Measurements from ENCODE around the gene MED1. TPM values are rescaled to one million over a fixed set of nuclear protein-coding genes. Genes with fewer than 3 reads are reported as not detected.

MED1 gene
- total and polyA plus RNA-seq, 2 of the 4 experiments (the other 2 are of a cell fraction) = 16.9 to 24.2 TPM

GRCh38 chr17:39406951-39407350 is 44.1 kb downstream of the MED1 start:
- Histone ChIP-seq H2AK5ac (ENCODE audit: low read depth, low read length) (no peak overlapping the region), H3K23ac (ENCODE audit: low read depth, low read length) (no peak overlapping the region), H2BK5ac (ENCODE audit: low read depth, low read length, poor library complexity, severe bottlenecking) (no peak overlapping the region), H3K14ac (replicated peaks; ENCODE audit: low read depth, low read length) (no peak overlapping the region), H2AFZ (replicated peaks; ENCODE audit: low read length, poor library complexity) (no peak overlapping the region), H3K56ac (ENCODE audit: extremely low read depth, insufficient read depth, low read length) (no peak overlapping the region), H2AK9ac (replicated peaks; ENCODE audit: low read depth, low read length, poor library complexity) (no peak overlapping the region), H4K8ac (ENCODE audit: low read depth in 2 of 2, low read length in 2 of 2) (no peak overlapping the region), H3K79me1 (ENCODE audit: low read depth in 1 of 2, low read length in 2 of 2) (peaks cover 3 to 28% of the 10 kb centered on the region in 2 experiments; a peak in 3 of 4 replicates), H2BK120ac (ENCODE audit: low read depth, low read length) (no peak overlapping the region), H3K9me1 (ENCODE audit: insufficient read depth, low read length) (peaks cover 3% of the 10 kb centered on the region; the same call in 1 of the 2 replicates), H3K4me3 (ENCODE audit: insufficient read depth, low read depth, low read length) (no peak overlapping the region), H3K9ac (ENCODE audit: low read depth, low read length) (no peak overlapping the region), H2BK15ac (ENCODE audit: low read depth, low read length) (no peak overlapping the region), H4K20me1 (ENCODE audit: insufficient read depth, low read length) (peaks cover 4% of the 10 kb centered on the region; the same call in 1 of the 2 replicates), H3K36me3 (ENCODE audit: control insufficient read depth, insufficient read depth, low read length) (peaks cover 38% of the 10 kb centered on the region), H3K9me3 (ENCODE audit: control insufficient read depth, insufficient read depth, low read length) (no peaks in the 10 kb centered on the region), H2BK20ac (ENCODE audit: low read depth, low read length) (no peak overlapping the region), H3K27me3 (ENCODE audit: control insufficient read depth, insufficient read depth, low read length) (no peaks in the 10 kb centered on the region), H3K18ac (ENCODE audit: low read depth, low read length) (no peak overlapping the region), H3K27ac (ENCODE audit: insufficient read depth, low read length) (no peak overlapping the region), H3K4ac (ENCODE audit: low read depth, low read length) (no peak overlapping the region), H4K91ac (ENCODE audit: insufficient read depth, low read depth, low read length) (no peak overlapping the region), H4K5ac (ENCODE audit: low read depth, low read length) (no peak overlapping the region), H3K4me1 (ENCODE audit: control insufficient read depth, insufficient read depth, low read length) (peaks cover 6% of the 10 kb centered on the region), H3K4me2 (ENCODE audit: low read depth, low read length) (no peak overlapping the region)
- no peak for DNase-seq
- dilution Hi-C loops (cut with HindIII; ENCODE audit: low sequenced_read_pairs, unreplicated experiment) (no loop called here), in situ Hi-C loops (cut with MboI; ENCODE audit: low sequenced_read_pairs) (loop anchor here (10.0 kb wide), 1 partner anchor 132 kb away; no protein-coding TSS in a partner anchor), intact Hi-C loops (cut with micrococcal nuclease) (no loop called here)
- no peak for TF ChIP-seq FOS (IDR thresholded peaks at IDR 0.05; ENCODE audit: low read depth, low read length)
- no peak for TF ChIP-seq BHLHE40 (IDR thresholded peaks at IDR 0.05; ENCODE audit: low read depth, low read length)
- TF ChIP-seq NFE2L2 (IDR thresholded peaks at IDR 0.05; ENCODE audit: low read depth, low read length) = no peak
- no peak for TF ChIP-seq RCOR1 (IDR thresholded peaks at IDR 0.05; ENCODE audit: insufficient replicate concordance, low read length)
- TF ChIP-seq POLR2A (IDR thresholded peaks at IDR 0.05; ENCODE audit: low read depth, low read length) = no peak
- TF ChIP-seq SMC3 (IDR thresholded peaks at IDR 0.05; ENCODE audit: low read depth, low read length) = no peak
- TF ChIP-seq MAFK (IDR thresholded peaks at IDR 0.05; ENCODE audit: low read depth, low read length) = no peak
- no peak for TF ChIP-seq CEBPB (IDR thresholded peaks at IDR 0.05; ENCODE audit: low read depth, low read length)
- BruUV-seq (replicated peaks) = no TSS peak
- ATAC-seq (ENCODE audit: low read depth) = no peak
- no CpG with 5 or more reads among the region's 1 CpG for WGBS, 2 experiments (ENCODE audit: extremely low coverage in 2 of 2, insufficient read length in 1 of 2)
- ChIA-PET CTCF (no interaction called here), POLR2A (ENCODE audit: unreplicated experiment) (no interaction called here)
